ENCODE data around the gene CRYZL1. TPM values are rescaled to one million over a fixed set of nuclear protein-coding genes. Genes with fewer than 3 reads are reported as not detected.

The CRYZL1 gene
- polyA plus RNA-seq, 1 donor (not counting 4 experiments of a cell fraction or from before 2014, with no cell fraction given) = 48.9 TPM

- FAIRE-seq = no peak
- Histone ChIP-seq H3K79me2 (ENCODE audit: control insufficient read depth, insufficient read depth, low read length) (peaks cover 86% of the 10 kb centered on the region), H3K27ac (ENCODE audit: control insufficient read depth, insufficient read depth, low read length) (no peak overlapping the region)
These were observed 9.5 kb upstream of the CRYZL1 start for GRCh38 chr21:33650929-33651509.

GRCh38 chr21:33650230-33650629 lies 8.7 kb upstream of the CRYZL1 start:
- no peak overlapping the region for H2AFZ ChIP-seq (ENCODE audit: control insufficient read depth, low read length)
- peaks cover 16% of the 10 kb centered on the region for H3K4me1 ChIP-seq (ENCODE audit: control insufficient read depth, extremely low read depth, insufficient read depth, low read length)
- FAIRE-seq = no peak
- H3K4me2 ChIP-seq (ENCODE audit: control insufficient read depth, extremely low read depth, insufficient read depth, low read depth, low read length) = no peak overlapping the region
- H4K20me1 ChIP-seq (ENCODE audit: control insufficient read depth, extremely low read depth, insufficient read depth, low read length) = no peaks in the 10 kb centered on the region
- H3K27me3 ChIP-seq (ENCODE audit: control insufficient read depth, extremely low read depth, insufficient read depth, low read length) = no peaks in the 10 kb centered on the region
- no peaks in the 10 kb centered on the region for H3K9me3 ChIP-seq (ENCODE audit: control insufficient read depth, low read depth, low read length)
- no peak overlapping the region for H3K27ac ChIP-seq (ENCODE audit: control insufficient read depth, insufficient read depth, low read length)
- DNase-seq (ENCODE audit: low read depth, low spot score) = no peak
- TF ChIP-seq CTCF (optimal IDR thresholded peaks at IDR 0.05 in 1 of 3, IDR thresholded peaks at IDR 0.05 in 1 of 3, conservative IDR thresholded peaks at IDR 0.05 in 1 of 3; ENCODE audit: extremely low read depth in 1 of 3, insufficient read depth in 2 of 3, low read length in 3 of 3) (no peak), EZH2 (IDR thresholded peaks at IDR 0.05; ENCODE audit: low read length) (no peak)
- no peak overlapping the region for H3K4me3 ChIP-seq (ENCODE audit: control insufficient read depth in 2 of 3, extremely low read depth in 1 of 3, insufficient read depth in 2 of 3, low read depth in 1 of 3, low read length in 3 of 3)
- dilution Hi-C loops (cut with MboI; ENCODE audit: extremely low pct_ligation_motif_present, low sequenced_read_pairs) = no loop called here
- H3K79me2 ChIP-seq (ENCODE audit: control insufficient read depth, insufficient read depth, low read length) = peaks cover 93% of the 10 kb centered on the region
- no peak overlapping the region for H3K9ac ChIP-seq (ENCODE audit: control insufficient read depth, extremely low read depth, insufficient read depth, low read length)
- no peaks in the 10 kb centered on the region for H3K36me3 ChIP-seq (ENCODE audit: control insufficient read depth in 2 of 2, extremely low read depth in 1 of 2, insufficient read depth in 2 of 2, low read length in 2 of 2)
- peaks cover 3% of the 10 kb centered on the region for H3K9me1 ChIP-seq (ENCODE audit: control insufficient read depth, extremely low read depth, insufficient read depth, low read length)

More at GRCh38 chr21:33650929-33651509, 9.5 kb upstream of the CRYZL1 start:
- H4K20me1 ChIP-seq (ENCODE audit: control insufficient read depth, extremely low read depth, insufficient read depth, low read length) = no peaks in the 10 kb centered on the region
- H3K4me3 ChIP-seq (ENCODE audit: control insufficient read depth in 2 of 3, extremely low read depth in 1 of 3, insufficient read depth in 2 of 3, low read depth in 1 of 3, low read length in 3 of 3) = no peak overlapping the region
- H3K4me1 ChIP-seq (ENCODE audit: control insufficient read depth, extremely low read depth, insufficient read depth, low read length) = peaks cover 16% of the 10 kb centered on the region
- H3K27me3 ChIP-seq (ENCODE audit: control insufficient read depth, extremely low read depth, insufficient read depth, low read length) = no peaks in the 10 kb centered on the region
- H3K36me3 ChIP-seq (ENCODE audit: control insufficient read depth in 2 of 2, extremely low read depth in 1 of 2, insufficient read depth in 2 of 2, low read length in 2 of 2) = no peaks in the 10 kb centered on the region
- TF ChIP-seq CTCF (optimal IDR thresholded peaks at IDR 0.05 in 1 of 3, IDR thresholded peaks at IDR 0.05 in 1 of 3, conservative IDR thresholded peaks at IDR 0.05 in 1 of 3; ENCODE audit: extremely low read depth in 1 of 3, insufficient read depth in 2 of 3, low read length in 3 of 3) = no peak
- H3K4me2 ChIP-seq (ENCODE audit: control insufficient read depth, extremely low read depth, insufficient read depth, low read depth, low read length) = no peak overlapping the region
- no peak overlapping the region for H2AFZ ChIP-seq (ENCODE audit: control insufficient read depth, low read length)
- H3K9me1 ChIP-seq (ENCODE audit: control insufficient read depth, extremely low read depth, insufficient read depth, low read length) = peaks cover 3% of the 10 kb centered on the region
- dilution Hi-C loops (cut with MboI; ENCODE audit: extremely low pct_ligation_motif_present, low sequenced_read_pairs) = no loop called here
- H3K9me3 ChIP-seq (ENCODE audit: control insufficient read depth, low read depth, low read length) = no peaks in the 10 kb centered on the region
- no peak overlapping the region for H3K9ac ChIP-seq (ENCODE audit: control insufficient read depth, extremely low read depth, insufficient read depth, low read length)
- no peak for DNase-seq (ENCODE audit: low read depth, low spot score)
